ENCODE measurements around the gene MYBL2. TPM values are rescaled to one million over a fixed set of nuclear protein-coding genes. Genes with fewer than 3 reads are reported as not detected.

Gene MYBL2
- total and polyA plus RNA-seq, 2 donors from 2014 or later = 1.3 TPM; not detected in 1

GRCh38 chr20:43721097-43721428 lies 54.1 kb downstream of the MYBL2 start:
- Histone ChIP-seq H3K27ac (ENCODE audit: low read depth in 2 of 2, low read length in 2 of 2) (no peak overlapping the region), H3K9ac (ENCODE audit: low read length in 3 of 3) (no peak overlapping the region), H3K4me3 (ENCODE audit: low read length in 3 of 3) (no peak overlapping the region), H3K4me1 (ENCODE audit: control insufficient read depth in 2 of 3, insufficient read depth in 2 of 3, low read depth in 1 of 3, low read length in 3 of 3) (no peaks in the 10 kb centered on the region), H3K9me3 (ENCODE audit: control insufficient read depth in 2 of 3, insufficient read depth in 1 of 3, low read length in 3 of 3) (no peaks in the 10 kb centered on the region), H3K36me3 (ENCODE audit: control insufficient read depth in 2 of 3, insufficient read depth in 3 of 3, low read length in 3 of 3) (no peaks in the 10 kb centered on the region), H3K27me3 (ENCODE audit: control insufficient read depth, insufficient read depth, low read length) (no peaks in the 10 kb centered on the region)
- DNase-seq (peak in 1 of 5 donors; percentile 6), FAIRE-seq (no peak)
- TF ChIP-seq CTCF (IDR thresholded peaks at IDR 0.05; ENCODE audit: borderline replicate concordance, extremely low read depth, insufficient read depth) = no peak
- intact Hi-C loops (cut with DNase I) = no loop called here

GRCh38 chr20:43721429-43722152 lies 54.7 kb downstream of the MYBL2 start:
- intact Hi-C loops (cut with DNase I) = no loop called here
- no peak overlapping the region for H3K4me3 ChIP-seq (ENCODE audit: low read length in 3 of 3)
- DNase-seq = no peak
- H3K4me1 ChIP-seq (ENCODE audit: control insufficient read depth in 2 of 3, insufficient read depth in 2 of 3, low read depth in 1 of 3, low read length in 3 of 3) = no peaks in the 10 kb centered on the region
- TF ChIP-seq CTCF (IDR thresholded peaks at IDR 0.05; ENCODE audit: borderline replicate concordance, extremely low read depth, insufficient read depth) = no peak
- no peak overlapping the region for H3K27ac ChIP-seq (ENCODE audit: low read depth in 2 of 2, low read length in 2 of 2)
- H3K9me3 ChIP-seq (ENCODE audit: control insufficient read depth in 2 of 3, insufficient read depth in 1 of 3, low read length in 3 of 3) = no peaks in the 10 kb centered on the region
- H3K27me3 ChIP-seq (ENCODE audit: control insufficient read depth, insufficient read depth, low read length) = no peaks in the 10 kb centered on the region
- H3K36me3 ChIP-seq (ENCODE audit: control insufficient read depth in 2 of 3, insufficient read depth in 3 of 3, low read length in 3 of 3) = no peaks in the 10 kb centered on the region
- FAIRE-seq = no peak
- H3K9ac ChIP-seq (ENCODE audit: low read length in 3 of 3) = no peak overlapping the region

GRCh38 chr20:43722153-43722505 lies 55.2 kb downstream of the MYBL2 start:
- no peaks in the 10 kb centered on the region for H3K4me1 ChIP-seq (ENCODE audit: control insufficient read depth in 2 of 3, insufficient read depth in 2 of 3, low read depth in 1 of 3, low read length in 3 of 3)
- no peak for TF ChIP-seq CTCF (IDR thresholded peaks at IDR 0.05; ENCODE audit: borderline replicate concordance, extremely low read depth, insufficient read depth)
- no peak for FAIRE-seq
- H3K27me3 ChIP-seq (ENCODE audit: control insufficient read depth, insufficient read depth, low read length) = no peaks in the 10 kb centered on the region
- DNase-seq = no peak
- H3K9ac ChIP-seq (ENCODE audit: low read length in 3 of 3) = no peak overlapping the region
- H3K27ac ChIP-seq (ENCODE audit: low read depth in 2 of 2, low read length in 2 of 2) = no peak overlapping the region
- no peaks in the 10 kb centered on the region for H3K36me3 ChIP-seq (ENCODE audit: control insufficient read depth in 2 of 3, insufficient read depth in 3 of 3, low read length in 3 of 3)
- H3K4me3 ChIP-seq (ENCODE audit: low read length in 3 of 3) = no peak overlapping the region
- no peaks in the 10 kb centered on the region for H3K9me3 ChIP-seq (ENCODE audit: control insufficient read depth in 2 of 3, insufficient read depth in 1 of 3, low read length in 3 of 3)
- intact Hi-C loops (cut with DNase I) = no loop called here

- Histone ChIP-seq H3K27me3 (ENCODE audit: control insufficient read depth, insufficient read depth, low read length) (no peaks in the 10 kb centered on the region), H3K9ac (ENCODE audit: low read length in 3 of 3) (no peak overlapping the region), H3K4me3 (ENCODE audit: low read length in 3 of 3) (no peak overlapping the region), H3K36me3 (ENCODE audit: control insufficient read depth in 2 of 3, insufficient read depth in 3 of 3, low read length in 3 of 3) (no peaks in the 10 kb centered on the region), H3K9me3 (ENCODE audit: control insufficient read depth in 2 of 3, insufficient read depth in 1 of 3, low read length in 3 of 3) (no peaks in the 10 kb centered on the region), H3K27ac (ENCODE audit: low read depth in 2 of 2, low read length in 2 of 2) (no peak overlapping the region), H3K4me1 (ENCODE audit: control insufficient read depth in 2 of 3, insufficient read depth in 2 of 3, low read depth in 1 of 3, low read length in 3 of 3) (no peaks in the 10 kb centered on the region)
- DNase-seq (no peak), FAIRE-seq (no peak)
- intact Hi-C loops (cut with DNase I) = no loop called here
- no peak for TF ChIP-seq CTCF (IDR thresholded peaks at IDR 0.05; ENCODE audit: borderline replicate concordance, extremely low read depth, insufficient read depth)
These were observed 56.3 kb downstream of the MYBL2 start for GRCh38 chr20:43723186-43723585.

All from kidney (tissue), 14 donors.